ENCODE results near the gene RPS27.
"Not testable (repeated sequence)": the region's sequence is repeated elsewhere in the genome, so short reads cannot be mapped to it uniquely, and the experiment has no call there.

RPS27 gene

DNA sequence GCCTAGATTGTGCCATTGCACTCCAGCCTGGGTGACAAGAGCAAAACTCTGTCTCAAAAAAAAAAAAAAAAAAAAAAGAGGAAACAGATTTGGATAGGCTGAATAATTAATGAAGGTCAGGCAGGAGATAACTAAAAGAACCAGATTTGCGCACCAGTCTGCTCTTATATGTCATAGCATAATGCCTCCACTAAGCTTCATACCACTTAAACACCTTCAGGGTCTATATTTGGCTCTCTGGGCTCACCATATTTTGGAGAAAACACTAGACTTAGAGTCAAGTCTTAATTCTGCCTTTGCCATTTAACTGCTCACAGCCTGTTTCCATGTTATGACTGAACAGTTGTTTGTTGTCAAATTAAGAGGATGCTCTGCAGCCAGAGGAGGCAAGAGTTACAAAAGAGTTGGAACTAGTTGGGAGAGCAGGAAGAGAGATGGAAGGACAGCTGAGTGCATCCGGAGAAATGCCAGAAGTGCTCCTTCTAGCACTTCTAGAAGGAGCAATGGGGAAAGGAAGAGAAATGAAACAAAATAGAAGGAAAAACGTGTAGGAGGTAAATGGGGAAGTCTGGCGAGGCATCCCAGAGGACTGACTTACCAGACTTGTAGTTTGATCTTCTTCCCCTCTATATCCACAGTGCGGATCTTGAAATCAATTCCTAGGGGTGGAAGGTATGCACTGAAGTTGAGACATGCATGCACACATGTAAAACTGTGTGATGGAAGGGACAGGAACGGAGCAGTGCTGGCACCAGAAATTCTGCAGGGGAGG, 6.3 kb upstream of the RPS27 start:
- in situ Hi-C loops (cut with MboI; ENCODE audit: low sequenced_read_pairs): loop anchor here (25.0 kb wide), 3 partner anchors 172 to 447 kb away; partner anchors contain the start of genes ILF2, S100A3, S100A4 and S100A5

DNA sequence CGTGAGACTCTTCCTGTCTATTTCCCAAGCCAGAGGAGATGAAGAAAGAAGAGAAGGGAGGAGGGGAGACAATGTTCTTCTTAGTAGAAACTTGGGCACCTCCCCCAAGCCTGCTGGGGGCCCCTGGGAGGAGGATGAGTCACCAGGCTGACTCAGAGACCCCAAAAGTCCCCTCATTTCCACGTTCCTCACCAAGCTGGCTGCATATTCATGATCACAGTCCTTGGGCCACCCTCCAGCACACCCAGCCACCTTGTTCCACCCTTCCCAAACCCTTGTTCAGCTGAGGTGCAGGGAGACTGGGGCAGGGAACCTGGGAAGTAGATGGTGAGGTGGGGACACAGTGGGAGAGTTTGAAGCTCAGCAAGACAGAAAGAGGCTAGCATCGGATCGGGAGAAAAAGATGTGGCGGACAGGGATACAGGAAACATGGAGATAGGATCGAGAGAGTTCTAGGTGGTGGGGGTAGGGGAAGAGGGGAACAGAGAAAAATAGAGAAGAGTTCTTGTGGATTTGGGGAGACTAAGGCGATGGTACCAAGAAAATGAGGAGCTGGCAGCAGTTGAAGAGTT, 5.1 kb upstream of the RPS27 start:
- in situ Hi-C loops (cut with MboI; ENCODE audit: low sequenced_read_pairs): loop anchor here (25.0 kb wide), 3 partner anchors 173 to 448 kb away; partner anchors contain the start of genes ILF2, S100A3, S100A4 and S100A5

DNA sequence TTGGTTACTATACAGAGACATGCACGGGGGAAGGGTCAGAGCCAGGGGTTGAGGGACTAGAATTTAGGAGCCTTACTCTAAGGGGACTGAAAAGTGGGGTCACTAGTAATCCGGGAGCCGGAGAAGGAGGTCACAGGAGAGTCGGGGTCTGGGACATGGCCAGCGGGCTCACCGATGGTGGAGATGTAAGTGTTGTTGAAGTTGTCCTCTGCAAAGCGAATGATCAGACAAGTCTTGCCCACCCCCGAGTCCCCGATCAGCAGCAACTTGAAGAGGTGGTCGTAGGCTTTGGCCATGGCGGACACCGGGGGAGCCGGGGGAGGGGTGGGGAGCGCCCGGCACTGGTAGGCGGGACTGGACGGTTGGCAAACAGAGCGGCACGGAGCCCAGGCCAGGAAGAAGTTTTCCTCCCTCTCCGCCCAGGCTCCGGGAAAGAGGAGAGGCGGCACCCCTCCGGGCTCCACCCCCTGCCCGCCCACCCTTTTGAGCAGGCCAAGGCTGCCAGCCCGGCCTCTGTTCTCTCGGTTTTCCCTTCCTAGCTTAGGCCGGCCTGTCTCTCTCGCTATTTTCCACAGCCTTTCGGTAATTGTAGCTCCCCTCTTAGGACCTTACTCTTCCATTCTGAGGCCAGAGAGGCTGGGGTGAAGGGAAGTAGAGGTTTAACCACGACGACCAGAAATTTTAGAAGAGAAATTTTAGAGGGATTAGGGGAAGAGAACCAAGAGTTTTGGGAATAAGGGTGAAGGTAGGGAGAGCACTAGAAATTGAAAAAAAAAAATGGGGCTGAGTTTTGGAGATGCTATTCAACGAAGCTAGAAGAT, 4.4 kb upstream of the RPS27 start, which contains the start of gene RAB13:
TSS of gene RAB13 (minus strand) at position 399 of the 821 bp plus-strand sequence. CDS start at position 296, 103 bp downstream.
- in situ Hi-C loops (cut with MboI; ENCODE audit: low sequenced_read_pairs): loop anchor here (25.0 kb wide), 3 partner anchors 174 to 449 kb away; partner anchors contain the start of genes ILF2, S100A3, S100A4 and S100A5

DNA sequence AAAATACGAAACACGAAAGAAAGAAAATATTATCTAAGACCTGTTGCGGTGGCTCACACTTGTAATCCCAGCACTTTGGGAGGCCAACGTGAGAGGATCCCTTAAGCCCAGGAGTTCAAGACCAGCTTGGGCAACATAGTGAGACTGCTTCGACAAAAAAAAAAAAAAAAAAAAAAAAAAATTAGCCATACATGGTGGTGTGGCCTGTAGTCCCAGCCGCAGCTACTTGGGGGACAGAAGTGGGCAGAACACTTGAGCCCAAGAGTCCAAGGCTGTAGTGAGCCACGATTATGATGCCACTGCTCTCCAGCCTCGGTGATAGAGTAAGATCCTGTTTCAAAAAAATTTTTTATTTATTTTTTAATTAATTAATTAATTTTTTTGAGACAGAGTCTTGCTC, 2.9 kb upstream of the RPS27 start:
- in situ Hi-C loops (cut with MboI; ENCODE audit: low sequenced_read_pairs): loop anchor here (25.0 kb wide), 3 partner anchors 175 to 450 kb away; partner anchors contain the start of genes ILF2, S100A3, S100A4 and S100A5

DNA sequence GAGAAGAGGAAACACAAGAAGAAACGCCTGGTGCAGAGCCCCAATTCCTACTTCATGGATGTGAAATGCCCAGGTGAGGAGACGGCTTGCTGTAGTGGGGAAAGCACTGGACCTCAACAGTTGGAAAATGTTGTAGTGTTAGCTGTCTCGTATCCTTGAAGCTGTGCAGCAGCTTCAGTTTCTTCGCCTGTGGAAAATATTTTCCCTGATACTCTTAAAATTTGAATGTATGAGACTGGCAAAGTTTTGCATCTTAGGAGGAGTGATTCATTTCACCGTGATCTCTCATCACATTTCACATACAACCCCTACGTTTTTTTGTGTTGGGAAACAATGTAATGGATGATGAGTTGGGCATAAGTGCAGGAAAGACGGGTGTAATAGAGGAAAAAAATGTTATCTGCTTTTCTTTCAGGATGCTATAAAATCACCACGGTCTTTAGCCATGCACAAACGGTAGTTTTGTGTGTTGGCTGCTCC, 629 bp downstream of the RPS27 start:
- in situ Hi-C loops (cut with MboI; ENCODE audit: low sequenced_read_pairs): loop anchor here (25.0 kb wide), 3 partner anchors 179 to 454 kb away; partner anchors contain the start of genes ILF2, S100A3, S100A4 and S100A5

DNA sequence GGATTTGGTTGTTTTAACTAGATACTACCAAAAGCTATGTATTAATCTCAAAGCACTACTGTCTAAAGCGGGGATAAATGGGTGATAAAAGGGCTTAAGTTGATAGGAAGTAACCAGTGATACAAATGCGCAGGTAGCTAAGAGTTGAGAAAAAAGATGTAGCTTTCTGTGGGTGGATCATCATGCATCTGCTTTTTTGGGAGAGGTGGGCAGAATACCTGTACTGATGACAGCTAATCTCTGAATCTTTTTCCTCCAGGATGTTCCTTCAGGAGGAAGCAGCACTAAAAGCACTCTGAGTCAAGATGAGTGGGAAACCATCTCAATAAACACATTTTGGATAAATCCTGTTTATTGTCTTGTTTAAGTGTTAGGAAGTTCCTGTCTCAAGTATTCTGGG, 1.2 kb downstream of the RPS27 start:
- in situ Hi-C loops (cut with MboI; ENCODE audit: low sequenced_read_pairs): loop anchor here (25.0 kb wide), 3 partner anchors 180 to 455 kb away; partner anchors contain the start of genes ILF2, S100A3, S100A4 and S100A5

DNA sequence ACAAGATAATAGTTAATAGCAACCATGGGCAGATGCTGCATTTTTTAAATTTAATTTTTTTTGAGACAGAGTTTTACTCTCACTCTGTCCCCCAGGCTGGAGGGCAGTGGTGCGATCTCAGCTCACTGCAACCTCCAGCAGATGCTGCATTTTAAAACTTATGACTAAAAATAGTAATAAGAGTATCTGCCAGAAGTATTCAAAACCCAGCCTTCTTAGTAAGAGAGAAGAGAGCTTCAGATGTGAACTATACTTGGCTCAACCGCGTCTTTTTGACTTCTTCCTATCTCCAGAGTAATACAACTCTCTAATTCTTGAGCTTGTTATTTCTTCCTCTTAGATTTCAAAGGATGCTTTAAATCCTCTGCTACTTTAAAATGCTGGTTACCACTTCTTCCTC, 4.6 kb downstream of the RPS27 start:
- in situ Hi-C loops (cut with MboI; ENCODE audit: low sequenced_read_pairs): loop anchor here (25.0 kb wide), 3 partner anchors 183 to 458 kb away; partner anchors contain the start of genes ILF2, S100A3, S100A4 and S100A5

DNA sequence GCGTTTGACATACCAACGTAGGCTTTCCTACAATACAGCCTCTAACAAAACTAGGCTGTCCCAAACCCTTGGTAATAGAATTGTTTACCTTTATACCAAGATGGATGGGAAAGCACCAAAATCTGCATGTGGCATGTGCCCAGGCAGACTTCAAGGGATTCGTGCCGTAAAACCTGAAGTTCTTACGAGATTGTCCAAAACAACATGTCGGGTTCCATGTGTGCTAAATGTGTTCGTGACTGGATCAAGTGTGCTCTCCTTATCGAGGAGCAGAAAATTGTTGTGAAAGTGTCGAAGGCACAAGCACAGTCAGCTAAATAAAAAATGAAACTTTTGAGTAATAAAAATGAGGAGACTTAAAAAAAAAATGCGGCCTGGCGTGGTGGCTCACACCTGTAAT, 5.1 kb downstream of the RPS27 start:
- in situ Hi-C loops (cut with MboI; ENCODE audit: low sequenced_read_pairs): loop anchor here (25.0 kb wide), 3 partner anchors 183 to 458 kb away; partner anchors contain the start of genes ILF2, S100A3, S100A4 and S100A5

DNA sequence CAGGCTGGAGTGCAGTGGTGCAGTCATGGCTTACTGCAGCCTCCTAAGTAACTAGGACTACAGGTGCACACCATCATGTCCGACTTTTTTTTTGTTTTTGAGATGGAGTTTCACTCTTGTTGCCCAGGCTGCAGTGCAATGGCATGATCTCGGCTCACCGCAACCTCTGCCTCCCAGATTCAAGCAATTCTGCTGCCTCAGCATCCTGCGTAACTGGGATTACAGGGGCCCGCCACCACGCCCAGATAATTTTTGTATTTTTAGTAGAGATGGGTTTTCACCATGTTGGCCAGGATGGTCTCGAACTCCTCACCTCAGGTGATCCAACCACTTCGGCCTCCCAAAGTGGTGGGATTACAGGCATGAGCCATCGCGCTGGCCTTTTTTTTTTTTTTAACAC, 6.3 kb downstream of the RPS27 start:
- in situ Hi-C loops (cut with MboI; ENCODE audit: low sequenced_read_pairs): loop anchor here (25.0 kb wide), 3 partner anchors 185 to 460 kb away; partner anchors contain the start of genes ILF2, S100A3, S100A4 and S100A5

DNA sequence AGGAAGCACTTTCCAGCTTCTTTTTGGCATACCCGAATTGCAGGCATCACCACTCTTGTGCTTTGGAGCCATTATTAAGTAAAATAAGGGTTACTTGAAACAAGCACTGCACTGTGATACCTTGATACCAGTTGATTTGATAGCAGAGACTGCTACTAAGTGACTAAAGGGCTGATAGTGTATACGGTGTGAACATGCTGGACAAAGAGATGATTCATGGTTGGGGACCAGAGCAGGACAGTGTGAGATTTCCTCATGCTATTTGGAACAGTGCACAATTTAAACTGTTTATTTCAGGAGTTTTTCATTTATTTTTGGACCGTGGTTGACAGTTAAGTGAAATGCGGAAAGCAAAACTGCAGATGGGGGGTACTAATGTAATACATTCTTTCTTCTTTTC, 9.9 kb downstream of the RPS27 start:
- in situ Hi-C loops (cut with MboI; ENCODE audit: low sequenced_read_pairs): no loop called here

DNA sequence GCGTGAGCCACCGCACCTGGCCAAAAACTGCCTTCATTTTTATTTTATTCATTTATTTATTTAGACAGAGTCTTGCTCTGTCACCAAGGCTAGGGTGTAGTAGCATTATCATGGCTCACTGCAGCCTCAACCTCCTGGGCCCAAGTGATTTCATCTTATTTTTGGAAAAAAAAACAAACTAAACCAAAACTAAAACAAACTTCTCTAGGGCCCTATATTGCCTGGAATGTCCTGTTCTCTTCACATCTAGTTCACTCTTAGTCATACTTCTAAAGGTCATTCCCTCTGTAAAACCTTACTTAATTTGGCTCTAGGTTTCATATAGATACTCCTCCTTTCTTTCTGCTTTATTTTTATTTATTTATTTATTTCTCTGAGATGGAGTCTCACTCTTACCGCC, 15.6 kb downstream of the RPS27 start:
- in situ Hi-C loops (cut with MboI; ENCODE audit: low sequenced_read_pairs): no loop called here

DNA sequence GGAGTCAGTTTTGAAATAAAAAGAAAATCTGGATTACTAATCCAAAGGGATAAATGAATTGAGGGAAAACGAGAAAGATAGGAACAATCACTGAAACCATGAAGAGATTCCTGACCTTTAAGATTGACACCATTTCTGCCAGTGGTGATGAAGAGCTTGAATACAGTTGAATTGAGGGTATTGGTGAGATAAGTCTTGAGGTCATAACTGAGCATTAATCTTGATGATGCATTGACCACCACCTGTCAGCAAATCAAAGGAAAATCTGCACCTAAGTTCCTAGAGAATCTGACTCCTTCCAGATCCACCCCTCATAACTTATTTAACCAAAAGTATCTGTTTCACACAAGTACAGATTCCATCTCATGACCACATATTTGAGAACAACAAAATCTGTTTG, 21.6 kb downstream of the RPS27 start:
- in situ Hi-C loops (cut with MboI; ENCODE audit: low sequenced_read_pairs): no loop called here

DNA sequence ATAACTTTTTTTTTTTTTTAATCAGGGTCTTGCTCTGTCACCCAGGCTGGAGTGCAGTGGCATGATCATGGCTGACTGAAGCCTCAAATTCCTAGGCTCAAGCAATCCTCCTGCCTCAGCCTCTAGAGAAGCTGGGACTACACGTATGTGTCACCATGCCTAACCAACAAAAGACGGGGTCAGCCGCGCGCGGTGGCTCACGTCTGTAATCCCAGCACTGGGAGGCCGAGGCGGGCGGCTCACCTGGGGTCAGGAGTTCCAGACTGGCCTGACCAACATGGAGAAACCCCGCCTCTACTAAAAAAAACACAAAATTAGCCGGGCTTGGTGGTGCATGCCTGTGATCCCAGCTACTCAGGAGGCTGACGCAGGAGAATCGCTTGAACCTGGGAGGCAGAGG, 22.0 kb downstream of the RPS27 start:
- in situ Hi-C loops (cut with MboI; ENCODE audit: low sequenced_read_pairs): not testable (repeated sequence)

DNA sequence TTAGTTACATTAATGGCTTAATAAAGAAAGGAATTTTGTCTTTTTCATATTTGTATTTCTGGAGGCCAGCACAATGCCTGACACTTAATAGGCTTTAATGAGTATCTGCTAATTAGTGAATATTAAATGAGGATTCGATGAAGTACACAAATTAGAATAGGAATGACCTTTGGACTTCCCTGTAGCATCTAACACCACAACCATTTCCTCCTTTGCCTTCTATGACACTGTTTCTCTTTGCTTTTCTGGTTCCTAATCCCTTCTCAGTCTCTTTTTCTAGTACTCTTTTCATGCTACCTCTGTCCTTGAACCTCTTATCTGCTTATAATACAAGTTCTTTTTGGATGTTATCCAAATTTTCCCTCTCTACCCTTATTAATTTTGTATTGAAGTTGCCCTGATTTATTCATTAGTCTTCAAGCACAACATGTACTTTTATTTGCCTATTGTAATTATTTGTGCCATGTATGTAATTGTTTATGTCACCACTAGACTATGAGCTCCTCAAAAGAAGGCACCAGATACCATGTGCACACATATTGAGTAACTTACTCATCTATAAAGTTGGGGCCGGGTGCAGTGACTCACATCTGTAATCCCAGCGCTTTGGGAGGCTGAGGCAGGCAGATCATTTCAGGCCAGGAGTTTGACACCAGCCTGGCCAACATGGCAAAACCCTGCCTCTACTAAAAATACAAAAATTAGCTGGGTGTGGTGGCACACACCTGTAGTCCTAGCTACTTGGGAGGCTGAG, 23.8 kb downstream of the RPS27 start:
- in situ Hi-C loops (cut with MboI; ENCODE audit: low sequenced_read_pairs): no loop called here

DNA sequence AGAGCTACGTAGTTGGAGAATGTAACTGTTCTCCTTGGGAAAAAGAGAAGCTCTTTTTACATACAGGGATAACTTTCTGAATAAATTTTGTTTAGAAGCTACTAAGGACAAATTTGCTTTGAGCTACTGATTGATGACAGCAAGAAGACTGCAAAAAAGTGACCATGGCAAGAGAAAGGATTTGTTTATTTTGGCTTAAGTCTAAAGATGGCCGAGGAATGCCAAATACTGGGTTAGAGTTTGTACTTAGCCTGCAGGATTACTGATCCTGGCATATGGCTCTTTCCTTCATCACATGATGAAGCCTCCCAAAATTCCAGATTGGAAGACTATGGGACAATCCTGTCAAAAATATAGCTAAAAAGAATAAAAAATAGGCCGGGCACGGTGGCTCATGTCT, 28.7 kb downstream of the RPS27 start:
- in situ Hi-C loops (cut with MboI; ENCODE audit: low sequenced_read_pairs): no loop called here

DNA sequence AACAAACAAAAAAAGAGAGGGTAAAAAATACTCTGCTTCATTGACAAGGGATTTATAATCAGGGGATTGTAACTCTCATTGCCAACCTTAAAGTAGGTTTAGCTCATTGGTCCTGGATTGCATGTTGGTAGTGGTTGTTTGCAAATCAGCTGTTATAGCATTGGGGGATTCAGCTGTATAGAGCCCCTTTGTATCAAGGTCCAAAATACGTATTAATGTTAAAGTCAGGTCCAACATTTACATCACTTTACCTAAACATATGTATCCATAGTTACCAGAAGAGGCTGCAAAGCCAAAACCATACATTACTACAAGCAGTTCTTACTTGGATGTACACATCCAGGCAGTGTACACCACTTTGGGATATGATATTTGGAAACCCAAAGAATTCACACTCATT, 29.4 kb downstream of the RPS27 start:
- in situ Hi-C loops (cut with MboI; ENCODE audit: low sequenced_read_pairs): no loop called here

DNA sequence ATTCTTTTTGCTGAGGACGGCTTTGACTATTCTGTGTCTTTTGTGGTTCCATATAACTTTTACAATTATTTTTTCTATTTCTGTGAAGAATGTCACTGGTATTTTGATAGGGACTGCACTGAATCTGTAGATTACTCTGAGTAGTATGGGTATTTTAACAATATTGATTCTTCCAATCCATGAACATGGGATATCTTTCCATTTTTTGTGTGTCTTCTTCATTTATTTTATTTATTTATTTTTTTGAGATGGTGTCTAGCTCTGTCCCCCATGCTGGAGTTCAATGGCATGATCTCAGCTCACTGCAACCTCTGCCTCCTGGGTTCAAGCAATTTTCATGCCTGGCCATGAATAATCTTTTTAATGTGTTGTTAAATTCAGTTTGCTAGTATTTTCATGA, 43.1 kb downstream of the RPS27 start:
- in situ Hi-C loops (cut with MboI; ENCODE audit: low sequenced_read_pairs): not testable (repeated sequence)

Data from HL-60/S4 treated with phorbol 12-myristate 13-acetate at 8.2 ng/mL for 4 days and 3 days (cell line).